GM23338 (cell line): ENCODE data around the gene PANX3. TPM values are rescaled to one million over a fixed set of nuclear protein-coding genes. Genes with fewer than 3 reads are reported as not detected.

Experiments
- CREB1 ChIP-seq: fragments of 250-450 bp; sonication (Bioruptor Pico); IDR thresholded peaks from 2 replicates; pipeline ENCODE4 v1.5.0; 2020; ENCODE audit warnings: low read depth, mild to moderate bottlenecking, moderate library complexity
- POLR2AphosphoS5 ChIP-seq: IDR thresholded peaks from 2 replicates; pipeline ENCODE4 v1.6.1; 2016; ENCODE audit warnings: antibody characterized with exemption, low read depth
- ZNF114 ChIP-seq: fragments of 250-450 bp; sonication (Bioruptor Pico); IDR thresholded peaks from 2 replicates; pipeline ENCODE4 v1.5.0; 2020; ENCODE audit warnings: mild to moderate bottlenecking, moderate library complexity
- ZNF331 ChIP-seq: fragments of 250-450 bp; sonication (Bioruptor Pico); IDR thresholded peaks from 2 replicates; pipeline ENCODE4 v1.5.0; 2020; ENCODE audit warnings: low read depth, mild to moderate bottlenecking, moderate library complexity
- ZNF462 ChIP-seq: fragments of 250-450 bp; sonication (Bioruptor Pico); IDR thresholded peaks from 2 replicates; pipeline ENCODE4 v1.5.0; 2020; ENCODE audit warnings: mild to moderate bottlenecking, moderate library complexity
- polyA plus RNA-seq: library from polyadenylated mRNA; unstranded; fragments of >200 nt; fragmentation: Nextera tagmentation; extraction: Ambion mirVana; gene quantifications from 2 replicates; pipeline ENCODE4 v1.2.1, GENCODE V29; 2016
- total RNA-seq: library from RNA; depleted of rRNA; stranded (reverse); fragments of >200 nt; shearing (Covaris generic); gene quantifications from 2 replicates; pipeline ENCODE4 v1.2.3, GENCODE V29; 2014
- TF ChIP-seq, protein P1 (sequence below): IDR thresholded peaks from one replicate; pipeline ENCODE4 v1.6.1; 2018; ENCODE audit warnings: antibody characterized with exemption; ENCODE audit not compliant: unreplicated experiment

Gene PANX3
- total and polyA plus RNA-seq, 2 experiments from 2014 or later, result not detected

GRCh38 chr11:124597626-124598025, 13.6 kb upstream of the PANX3 start (continued):
- TF ChIP-seq ZNF462 (CRISPR knock-in tag) (no peak), POLR2AphosphoS5 (no peak), ZNF331 (CRISPR knock-in tag) (no peak), ZNF114 (CRISPR knock-in tag) (no peak), CREB1 (CRISPR knock-in tag) (no peak)
- TF ChIP-seq, protein P1, sequence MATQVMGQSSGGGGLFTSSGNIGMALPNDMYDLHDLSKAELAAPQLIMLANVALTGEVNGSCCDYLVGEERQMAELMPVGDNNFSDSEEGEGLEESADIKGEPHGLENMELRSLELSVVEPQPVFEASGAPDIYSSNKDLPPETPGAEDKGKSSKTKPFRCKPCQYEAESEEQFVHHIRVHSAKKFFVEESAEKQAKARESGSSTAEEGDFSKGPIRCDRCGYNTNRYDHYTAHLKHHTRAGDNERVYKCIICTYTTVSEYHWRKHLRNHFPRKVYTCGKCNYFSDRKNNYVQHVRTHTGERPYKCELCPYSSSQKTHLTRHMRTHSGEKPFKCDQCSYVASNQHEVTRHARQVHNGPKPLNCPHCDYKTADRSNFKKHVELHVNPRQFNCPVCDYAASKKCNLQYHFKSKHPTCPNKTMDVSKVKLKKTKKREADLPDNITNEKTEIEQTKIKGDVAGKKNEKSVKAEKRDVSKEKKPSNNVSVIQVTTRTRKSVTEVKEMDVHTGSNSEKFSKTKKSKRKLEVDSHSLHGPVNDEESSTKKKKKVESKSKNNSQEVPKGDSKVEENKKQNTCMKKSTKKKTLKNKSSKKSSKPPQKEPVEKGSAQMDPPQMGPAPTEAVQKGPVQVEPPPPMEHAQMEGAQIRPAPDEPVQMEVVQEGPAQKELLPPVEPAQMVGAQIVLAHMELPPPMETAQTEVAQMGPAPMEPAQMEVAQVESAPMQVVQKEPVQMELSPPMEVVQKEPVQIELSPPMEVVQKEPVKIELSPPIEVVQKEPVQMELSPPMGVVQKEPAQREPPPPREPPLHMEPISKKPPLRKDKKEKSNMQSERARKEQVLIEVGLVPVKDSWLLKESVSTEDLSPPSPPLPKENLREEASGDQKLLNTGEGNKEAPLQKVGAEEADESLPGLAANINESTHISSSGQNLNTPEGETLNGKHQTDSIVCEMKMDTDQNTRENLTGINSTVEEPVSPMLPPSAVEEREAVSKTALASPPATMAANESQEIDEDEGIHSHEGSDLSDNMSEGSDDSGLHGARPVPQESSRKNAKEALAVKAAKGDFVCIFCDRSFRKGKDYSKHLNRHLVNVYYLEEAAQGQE, result no peak
